HAP-1 (cell line): ENCODE measurements around the gene ACP3.
"Not testable (repeated sequence)": the region's sequence is repeated elsewhere in the genome, so short reads cannot be mapped to it uniquely, and the experiment has no call there.

ENCODE experiments used
- DNase-seq, 2 experiments: peaks; one replicate each; pipeline ENCODE4 v3.0.0-alpha.2; 2016 to 2020; ENCODE audit warnings: low spot score in 2 of 2
- H3K27me3 ChIP-seq: fragments of 250-450 bp; sonication (Bioruptor Pico); 2 replicates; pipeline ENCODE4 v1.5.1; 2020; ENCODE audit warnings: low read depth, mild to moderate bottlenecking, moderate library complexity
- H3K36me3 ChIP-seq: fragments of 250-450 bp; sonication (Bioruptor Pico); replicated peaks from 2 replicates; pipeline ENCODE4 v1.5.1; 2020; ENCODE audit warnings: mild to moderate bottlenecking
- H3K4me1 ChIP-seq: fragments of 250-450 bp; sonication (Bioruptor Pico); 2 replicates; pipeline ENCODE4 v1.5.1; 2020; ENCODE audit warnings: mild to moderate bottlenecking
- H3K4me3 ChIP-seq: fragments of 250-450 bp; sonication (Bioruptor Pico); 2 replicates; pipeline ENCODE4 v1.5.1; 2020; ENCODE audit warnings: mild to moderate bottlenecking, moderate library complexity
- H3K9me3 ChIP-seq: fragments of 250-450 bp; sonication (Bioruptor Pico); 2 replicates; pipeline ENCODE4 v1.5.1; 2020; ENCODE audit warnings: mild to moderate bottlenecking, moderate library complexity
- in situ Hi-C: fragments of 300-500 bp; cut with MboI; formaldehyde crosslinking; loops from 3 replicates; pipeline ENCODE4 v1.14.3; 2020; ENCODE audit warnings: low sequenced_read_pairs, inconsistent platforms, mixed read lengths

The ACP3 gene

DNA sequence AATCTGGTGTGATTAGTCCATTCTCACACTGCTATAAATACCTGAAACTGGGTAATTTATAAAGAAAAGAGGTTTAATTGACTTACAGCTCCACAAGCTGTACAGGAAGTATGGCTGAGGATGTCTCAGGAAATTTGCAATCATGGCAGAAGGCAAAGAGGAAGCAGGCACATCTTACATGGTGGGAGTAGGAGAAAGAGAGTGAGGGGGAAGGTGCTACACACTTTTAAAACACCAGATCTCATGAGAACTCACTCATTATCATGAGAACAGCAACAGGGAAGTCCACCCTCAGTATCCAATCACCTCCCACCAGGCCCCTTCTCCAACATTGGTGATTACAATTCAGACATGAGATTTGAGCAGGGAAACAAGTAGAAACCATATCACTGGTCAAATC, 24.0 kb upstream of the ACP3 start:
- no peaks in the 10 kb centered on the region for H3K9me3 ChIP-seq
- H3K36me3 ChIP-seq = no peaks in the 10 kb centered on the region
- no peak overlapping the region for H3K4me3 ChIP-seq
- H3K27me3 ChIP-seq = no peaks in the 10 kb centered on the region
- in situ Hi-C loops = no loop called here
- no peaks in the 10 kb centered on the region for H3K4me1 ChIP-seq
- DNase-seq = no peak

DNA sequence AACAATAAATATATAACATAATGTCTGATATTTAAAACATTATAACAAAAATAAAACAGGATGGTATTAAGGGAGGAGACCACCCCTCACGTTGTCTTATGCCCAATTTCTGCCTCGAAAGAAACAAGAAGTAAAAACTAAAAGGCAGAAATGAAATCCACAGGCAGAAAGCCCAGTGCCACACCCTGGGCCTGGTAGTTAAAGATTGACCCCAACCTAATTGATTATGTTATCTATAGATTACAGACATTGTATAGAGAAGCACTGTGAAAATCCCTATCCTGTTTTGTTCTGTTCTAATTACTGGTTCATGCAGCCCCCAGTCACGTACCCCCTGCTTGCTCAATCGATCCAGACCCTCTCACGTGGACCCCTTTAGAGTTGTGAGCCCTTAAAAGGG, 22.3 kb upstream of the ACP3 start:
- Histone ChIP-seq H3K27me3 (no peaks in the 10 kb centered on the region), H3K9me3 (no peaks in the 10 kb centered on the region), H3K4me1 (no peaks in the 10 kb centered on the region), H3K4me3 (no peak overlapping the region), H3K36me3 (no peaks in the 10 kb centered on the region)
- in situ Hi-C loops = no loop called here
- no peak for DNase-seq

DNA sequence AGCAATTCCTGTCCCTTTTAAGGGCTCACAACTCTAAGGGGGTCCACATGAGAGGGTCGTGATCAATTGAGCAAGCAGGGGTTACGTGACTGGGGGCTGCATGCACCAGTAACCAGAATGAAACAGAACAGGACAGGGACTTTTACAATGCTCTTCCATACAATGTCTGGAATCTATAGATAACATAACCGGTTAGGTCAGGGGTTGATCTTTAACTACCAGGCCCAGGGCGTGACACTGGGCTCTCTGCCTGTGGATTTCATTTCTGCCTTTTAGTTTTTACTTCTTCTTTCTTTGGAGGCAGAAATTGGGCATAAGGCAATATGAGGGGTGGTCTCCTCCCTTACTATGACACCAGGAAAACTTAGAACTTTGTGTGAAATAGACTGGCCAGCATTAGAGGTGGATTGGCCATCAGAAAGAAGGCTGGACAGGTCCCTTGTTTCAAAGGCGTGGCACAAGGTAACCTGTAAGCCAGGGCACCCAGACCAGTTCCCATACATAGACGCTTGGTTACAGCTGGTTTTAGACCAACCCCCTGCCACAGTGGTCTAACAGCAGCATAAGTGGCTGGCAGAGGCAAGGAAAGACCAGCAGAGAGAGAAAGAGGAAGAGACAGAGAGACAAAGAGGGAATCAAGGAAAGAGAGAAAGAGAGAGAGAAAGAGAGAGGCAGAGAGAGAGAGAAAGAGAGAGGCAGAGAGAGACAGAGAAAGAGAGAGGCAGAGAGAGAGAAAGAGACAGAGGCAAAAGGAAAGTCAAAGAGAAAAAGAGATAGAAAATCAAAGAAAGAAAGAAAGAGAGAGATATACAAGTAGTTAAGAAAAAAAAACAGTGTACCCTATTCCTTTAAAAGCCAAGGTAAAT, 13.6 kb upstream of the ACP3 start:
- in situ Hi-C loops, H3K4me3 ChIP-seq, H3K9me3 ChIP-seq, H3K27me3 ChIP-seq, H3K4me1 ChIP-seq, H3K36me3 ChIP-seq, DNase-seq: not testable (repeated sequence)

DNA sequence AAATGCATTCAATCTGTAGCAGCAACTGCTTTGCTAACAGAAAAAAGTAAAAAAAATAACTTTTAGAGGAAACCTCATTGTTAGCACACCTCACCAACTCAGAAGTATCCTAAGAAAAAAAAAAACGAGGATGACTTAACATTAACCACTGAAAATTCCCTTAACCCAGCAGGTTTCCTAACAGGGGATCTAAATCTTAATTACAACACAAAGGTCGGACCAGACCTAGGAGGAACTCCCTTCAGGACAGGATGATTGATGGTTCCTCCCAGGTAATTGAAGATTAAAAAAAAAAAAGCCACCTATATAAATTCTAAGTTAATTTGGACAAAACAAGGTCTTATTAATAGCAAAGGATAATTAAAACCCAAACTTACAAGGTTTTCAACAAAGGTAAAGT, 12.9 kb upstream of the ACP3 start:
- DNase-seq, H3K9me3 ChIP-seq, H3K27me3 ChIP-seq, in situ Hi-C loops, H3K4me3 ChIP-seq, H3K4me1 ChIP-seq, H3K36me3 ChIP-seq: not testable (repeated sequence)

DNA sequence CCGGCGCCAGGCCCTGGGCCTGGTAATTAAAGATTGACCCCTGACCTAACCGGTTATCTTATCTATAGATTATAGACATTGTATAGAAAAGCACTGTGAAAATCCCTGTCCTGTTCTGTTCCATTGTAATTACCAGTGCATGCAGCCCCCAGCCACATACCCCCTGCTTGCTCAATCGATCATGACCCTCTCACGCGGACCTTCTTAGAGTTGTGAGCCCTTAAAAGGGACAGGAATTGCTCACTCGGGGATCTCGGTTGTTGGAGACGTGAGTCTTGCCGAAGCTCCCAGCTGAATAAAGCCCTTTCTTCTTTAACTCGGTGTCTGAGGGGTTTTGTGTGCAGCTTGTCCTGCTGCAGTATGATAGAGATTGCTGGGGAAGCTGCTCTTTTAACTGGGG, 7.2 kb upstream of the ACP3 start:
- H3K36me3 ChIP-seq, H3K4me3 ChIP-seq, DNase-seq, H3K4me1 ChIP-seq, H3K9me3 ChIP-seq, in situ Hi-C loops, H3K27me3 ChIP-seq: not testable (repeated sequence)

DNA sequence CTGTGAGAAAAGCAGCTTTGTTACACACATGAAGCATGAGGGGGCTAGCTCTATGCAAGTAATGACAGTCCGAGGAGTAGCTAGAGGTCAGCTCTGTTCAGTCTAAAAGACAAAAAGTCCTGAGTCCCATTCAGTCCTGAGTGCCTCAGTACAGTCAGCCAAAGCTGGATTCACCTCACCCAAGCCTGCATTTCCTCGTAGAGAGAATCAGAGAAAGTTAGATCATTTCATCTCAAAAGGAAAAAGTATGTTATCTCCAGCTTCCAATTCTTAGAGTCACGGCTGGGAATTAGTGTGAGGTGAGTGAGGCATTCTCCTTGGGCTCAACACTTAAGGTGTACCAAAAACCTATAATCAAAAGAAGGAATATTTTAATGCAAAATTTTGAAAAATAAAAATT, 5.9 kb upstream of the ACP3 start:
- Histone ChIP-seq H3K4me1 (no peaks in the 10 kb centered on the region), H3K4me3 (no peak overlapping the region), H3K27me3 (no peaks in the 10 kb centered on the region), H3K36me3 (no peaks in the 10 kb centered on the region), H3K9me3 (no peaks in the 10 kb centered on the region)
- DNase-seq = no peak
- in situ Hi-C loops = no loop called here

DNA sequence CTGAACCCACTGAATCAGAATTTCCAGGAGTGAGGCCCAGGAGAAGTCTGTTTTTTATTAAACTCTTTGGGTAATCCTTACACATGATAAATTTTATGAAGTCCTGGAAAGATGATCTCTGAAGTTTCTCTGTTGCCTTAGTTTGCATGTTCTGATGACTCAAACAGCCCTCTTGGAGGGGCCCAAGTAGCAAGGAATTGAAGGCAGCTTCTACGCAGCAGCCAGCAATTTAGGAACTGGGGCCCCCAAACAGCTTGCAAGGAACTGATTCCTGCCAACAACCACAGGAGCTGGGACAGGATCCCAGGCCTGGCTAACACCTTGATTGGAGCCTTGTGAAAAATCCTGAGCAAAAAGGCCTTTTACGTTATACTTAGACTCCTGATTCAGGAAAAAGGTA, 5.4 kb upstream of the ACP3 start:
- in situ Hi-C loops = no loop called here

DNA sequence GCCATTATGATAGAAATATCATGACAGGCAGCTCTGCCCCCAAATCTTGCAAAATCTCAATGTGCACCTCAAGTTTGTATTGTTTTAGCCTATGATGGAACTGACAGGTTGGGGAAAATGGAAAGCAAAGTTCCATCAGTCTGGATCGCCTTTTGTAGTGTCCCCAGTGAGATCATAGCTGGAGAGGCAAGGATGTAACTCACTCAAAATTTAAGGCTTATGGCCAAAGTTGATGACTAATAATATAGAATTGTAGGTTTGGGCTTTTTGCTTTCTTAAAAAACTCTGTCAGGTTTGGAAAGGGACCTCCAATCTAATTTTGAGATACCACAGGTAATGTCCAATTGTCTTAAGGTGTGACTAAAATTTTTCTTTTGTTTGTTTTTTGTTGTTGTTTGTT, 1.4 kb upstream of the ACP3 start:
- Histone ChIP-seq H3K9me3 (no peaks in the 10 kb centered on the region), H3K4me1 (no peaks in the 10 kb centered on the region), H3K36me3 (no peaks in the 10 kb centered on the region), H3K27me3 (peaks cover 4% of the 10 kb centered on the region), H3K4me3 (no peak overlapping the region)
- DNase-seq = no peak
- in situ Hi-C loops = no loop called here

More for the DNA sequence above, 5.4 kb upstream of the ACP3 start:
- Histone ChIP-seq H3K27me3 (no peaks in the 10 kb centered on the region), H3K9me3 (no peaks in the 10 kb centered on the region), H3K36me3 (no peaks in the 10 kb centered on the region), H3K4me3 (no peak overlapping the region), H3K4me1 (no peaks in the 10 kb centered on the region)
- no peak for DNase-seq

DNA sequence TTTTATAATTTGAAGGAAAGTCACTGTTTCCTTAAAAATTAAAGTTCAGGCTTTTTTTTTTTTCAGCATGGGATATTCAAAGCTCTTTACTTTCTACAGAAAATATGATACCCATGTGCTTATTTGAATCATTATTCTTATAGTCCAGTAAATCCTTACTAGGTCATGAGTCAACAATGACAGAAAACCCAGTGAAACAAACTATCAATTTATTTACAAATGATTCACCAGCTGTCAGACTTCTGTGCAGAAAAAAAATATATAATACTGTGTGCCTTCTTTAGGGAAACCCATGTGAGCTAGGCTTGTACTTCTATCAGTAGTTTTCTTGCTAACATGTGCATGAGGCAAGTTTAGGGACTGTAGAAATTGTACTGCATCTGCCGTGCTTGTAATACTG, 1.2 kb downstream of the ACP3 start:
- Histone ChIP-seq H3K36me3 (no peaks in the 10 kb centered on the region), H3K9me3 (no peaks in the 10 kb centered on the region), H3K27me3 (peaks cover 4% of the 10 kb centered on the region), H3K4me3 (no peak overlapping the region), H3K4me1 (no peaks in the 10 kb centered on the region)
- DNase-seq = no peak
- in situ Hi-C loops = no loop called here

DNA sequence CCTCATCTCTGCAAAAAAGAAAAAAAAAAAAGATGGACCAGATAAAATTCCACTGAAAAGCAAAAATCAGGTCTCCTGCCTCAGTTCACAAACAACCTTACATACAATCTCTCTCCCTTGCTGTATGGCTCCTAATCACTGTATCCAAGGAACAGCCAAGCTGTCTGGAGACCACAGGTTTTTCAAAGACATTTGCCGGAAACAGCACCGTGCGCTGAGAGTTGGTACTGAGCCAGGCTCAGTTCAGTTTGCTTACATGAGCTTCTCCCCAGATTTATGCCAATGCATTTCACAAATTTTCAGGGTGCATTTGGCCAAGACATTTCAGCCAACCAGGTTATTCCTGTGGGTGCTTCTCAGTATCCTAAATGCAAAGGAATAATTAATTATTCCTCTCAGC, 4.1 kb downstream of the ACP3 start:
- Histone ChIP-seq H3K9me3 (no peaks in the 10 kb centered on the region), H3K36me3 (no peaks in the 10 kb centered on the region), H3K4me1 (no peaks in the 10 kb centered on the region), H3K4me3 (no peak overlapping the region), H3K27me3 (peaks cover 4% of the 10 kb centered on the region)
- DNase-seq = no peak
- in situ Hi-C loops = no loop called here

DNA sequence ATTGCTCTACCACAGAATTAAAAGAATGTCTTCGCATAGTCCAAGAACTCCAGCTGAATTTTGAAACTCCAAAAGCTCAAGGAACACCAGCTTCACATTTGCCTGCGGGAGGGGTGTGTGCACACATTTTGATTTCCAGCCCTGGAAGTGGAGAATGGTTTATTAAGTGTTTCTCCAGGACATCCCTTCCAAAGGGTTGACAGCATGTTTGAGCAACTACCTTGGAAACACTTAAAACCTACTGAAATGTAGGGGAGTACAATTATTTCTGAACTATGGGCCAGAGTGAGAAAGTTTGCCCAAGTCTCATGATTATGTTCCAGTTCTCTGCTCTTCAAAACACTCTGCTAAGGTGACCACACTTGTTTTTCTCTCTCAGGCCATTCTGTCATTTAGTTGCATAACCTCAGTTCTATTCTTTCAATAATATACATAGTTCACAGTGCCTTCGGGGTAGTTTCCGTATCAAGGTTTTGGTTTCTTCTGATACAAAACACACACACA, 7.9 kb downstream of the ACP3 start:
- no peaks in the 10 kb centered on the region for H3K36me3 ChIP-seq
- no peak overlapping the region for H3K4me3 ChIP-seq
- H3K27me3 ChIP-seq = no peaks in the 10 kb centered on the region; the same call in 1 of the 2 replicates
- in situ Hi-C loops = no loop called here
- H3K4me1 ChIP-seq = no peaks in the 10 kb centered on the region
- DNase-seq = no peak
- no peaks in the 10 kb centered on the region for H3K9me3 ChIP-seq

DNA sequence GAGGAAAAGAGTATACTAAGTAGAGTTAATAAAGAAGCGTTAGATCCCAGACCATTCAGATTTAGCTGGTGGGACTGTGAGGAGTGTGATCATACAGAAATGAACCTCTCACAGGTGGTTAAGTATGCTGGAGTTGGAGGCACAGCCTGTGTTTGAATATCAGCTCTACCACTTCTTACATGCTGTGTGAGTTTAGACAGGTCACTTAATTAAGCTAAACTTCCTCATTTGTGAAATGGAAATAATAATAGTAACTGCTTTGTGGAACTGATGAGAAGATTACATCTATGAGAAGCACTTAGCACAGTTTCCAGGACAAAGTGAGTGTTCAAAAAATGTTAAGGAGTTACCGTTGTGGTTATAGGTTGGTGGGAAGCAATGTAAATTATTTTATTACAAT, 8.4 kb downstream of the ACP3 start:
- H3K4me3 ChIP-seq = no peak overlapping the region
- H3K9me3 ChIP-seq = no peaks in the 10 kb centered on the region
- no peaks in the 10 kb centered on the region for H3K36me3 ChIP-seq
- in situ Hi-C loops = no loop called here
- no peaks in the 10 kb centered on the region for H3K4me1 ChIP-seq
- H3K27me3 ChIP-seq = no peaks in the 10 kb centered on the region
- no peak for DNase-seq

DNA sequence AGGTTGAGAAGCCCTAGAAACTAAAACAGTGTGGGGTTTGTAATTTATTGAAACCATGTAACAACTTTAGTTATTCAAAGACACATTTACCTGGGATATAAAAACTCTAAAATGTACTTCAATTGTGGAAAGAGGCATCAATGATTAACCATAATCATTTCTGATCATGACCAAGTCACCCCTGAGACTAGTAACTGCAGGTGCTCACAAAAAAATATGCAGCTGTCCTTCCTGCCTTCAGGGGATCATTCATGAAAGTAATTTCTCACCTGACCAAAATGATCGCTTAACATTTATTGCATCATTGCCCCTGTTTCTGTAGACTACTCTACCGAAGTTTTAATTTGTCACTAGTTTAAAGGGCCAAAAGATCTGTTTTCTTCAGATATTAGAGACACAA, 9.0 kb downstream of the ACP3 start:
- H3K9me3 ChIP-seq = no peaks in the 10 kb centered on the region
- no peaks in the 10 kb centered on the region for H3K4me1 ChIP-seq
- H3K4me3 ChIP-seq = no peak overlapping the region
- in situ Hi-C loops = no loop called here
- no peaks in the 10 kb centered on the region for H3K27me3 ChIP-seq
- DNase-seq = no peak
- no peaks in the 10 kb centered on the region for H3K36me3 ChIP-seq

DNA sequence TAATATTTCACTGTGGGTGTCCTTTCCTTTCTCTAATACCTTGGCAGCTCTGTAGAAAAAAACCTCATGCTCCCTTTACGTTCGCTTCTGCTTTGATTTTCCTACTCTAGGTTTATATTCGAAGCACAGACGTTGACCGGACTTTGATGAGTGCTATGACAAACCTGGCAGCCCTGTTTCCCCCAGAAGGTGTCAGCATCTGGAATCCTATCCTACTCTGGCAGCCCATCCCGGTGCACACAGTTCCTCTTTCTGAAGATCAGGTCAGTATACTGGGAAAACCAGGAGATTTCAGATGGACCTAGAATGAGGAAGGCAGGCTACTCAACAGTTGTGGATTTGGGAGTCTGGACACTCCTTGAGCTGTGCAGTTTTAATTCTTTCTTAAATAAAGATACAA, 14.9 kb downstream of the ACP3 start:
- Histone ChIP-seq H3K4me3 (no peak overlapping the region), H3K4me1 (no peaks in the 10 kb centered on the region), H3K9me3 (no peaks in the 10 kb centered on the region), H3K27me3 (peaks cover 2% of the 10 kb centered on the region; the same call in 1 of the 2 replicates), H3K36me3 (no peaks in the 10 kb centered on the region)
- no peak for DNase-seq
- in situ Hi-C loops = no loop called here

DNA sequence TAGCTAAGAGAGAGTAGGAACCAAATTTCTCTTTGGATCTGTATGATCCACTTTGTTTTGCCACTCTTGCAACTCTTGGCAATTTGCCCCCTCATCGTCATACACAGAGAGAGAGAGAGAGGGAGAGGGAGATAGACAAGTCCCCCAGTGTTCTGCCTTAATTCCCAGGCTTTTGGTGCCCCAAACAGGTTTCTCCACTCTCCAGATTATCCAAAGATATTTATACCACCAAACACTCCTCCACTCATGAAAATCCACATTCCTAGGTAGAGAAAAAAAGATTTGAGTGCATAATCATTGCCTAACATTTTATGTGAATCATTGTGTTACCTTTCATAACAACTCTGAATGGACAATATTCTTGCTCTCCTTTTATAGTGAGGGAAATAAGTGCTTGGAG, 15.3 kb downstream of the ACP3 start:
- no peak for DNase-seq
- H3K4me3 ChIP-seq = no peak overlapping the region
- in situ Hi-C loops = no loop called here
- no peaks in the 10 kb centered on the region for H3K36me3 ChIP-seq
- H3K9me3 ChIP-seq = no peaks in the 10 kb centered on the region
- H3K27me3 ChIP-seq = peaks cover 2% of the 10 kb centered on the region; the same call in 1 of the 2 replicates
- no peaks in the 10 kb centered on the region for H3K4me1 ChIP-seq
